ENCODE results near the gene TBC1D3B.

DNA sequence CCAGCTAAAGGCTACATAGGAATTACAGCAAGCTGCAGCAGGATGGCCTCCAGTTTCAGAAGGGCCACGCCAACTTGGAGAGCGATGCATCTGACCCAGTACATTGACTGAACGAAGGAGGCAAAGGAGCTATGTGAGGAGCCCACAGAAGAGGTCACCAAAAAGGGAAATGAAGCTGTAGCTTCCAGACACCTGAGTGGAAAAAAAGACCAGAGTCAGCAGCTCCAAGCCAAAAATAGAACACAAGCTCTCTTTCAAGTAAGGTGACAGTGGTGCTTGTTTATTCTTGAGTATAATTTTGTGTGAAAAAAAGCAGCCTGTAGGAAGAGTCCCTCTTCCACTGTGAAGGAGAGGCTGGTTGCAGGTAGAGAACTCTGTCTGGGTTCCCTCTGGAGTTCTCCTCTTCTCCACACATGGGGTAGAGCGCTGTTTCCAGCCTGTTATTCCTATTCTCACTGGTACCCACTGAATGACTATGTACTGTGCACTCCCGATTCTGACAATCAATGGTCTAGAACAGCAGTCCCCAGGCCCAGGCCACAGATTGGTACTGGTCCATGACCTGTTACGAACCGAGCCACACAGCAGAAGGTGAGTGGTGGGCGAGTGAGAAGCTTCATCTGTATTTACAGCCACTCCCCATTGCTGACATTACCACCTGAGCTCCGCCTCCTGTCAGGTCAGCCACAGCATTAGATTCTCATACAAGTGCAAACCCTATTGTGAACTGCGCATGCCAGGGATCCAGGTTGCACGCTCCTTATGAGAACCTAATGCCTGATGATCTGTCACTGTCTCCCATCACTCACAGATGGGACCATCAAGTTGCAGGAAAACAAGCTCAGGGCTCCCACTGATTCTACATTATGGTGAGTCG, 57.7 kb downstream of the TBC1D3B start:
- TF ChIP-seq, protein P1, sequence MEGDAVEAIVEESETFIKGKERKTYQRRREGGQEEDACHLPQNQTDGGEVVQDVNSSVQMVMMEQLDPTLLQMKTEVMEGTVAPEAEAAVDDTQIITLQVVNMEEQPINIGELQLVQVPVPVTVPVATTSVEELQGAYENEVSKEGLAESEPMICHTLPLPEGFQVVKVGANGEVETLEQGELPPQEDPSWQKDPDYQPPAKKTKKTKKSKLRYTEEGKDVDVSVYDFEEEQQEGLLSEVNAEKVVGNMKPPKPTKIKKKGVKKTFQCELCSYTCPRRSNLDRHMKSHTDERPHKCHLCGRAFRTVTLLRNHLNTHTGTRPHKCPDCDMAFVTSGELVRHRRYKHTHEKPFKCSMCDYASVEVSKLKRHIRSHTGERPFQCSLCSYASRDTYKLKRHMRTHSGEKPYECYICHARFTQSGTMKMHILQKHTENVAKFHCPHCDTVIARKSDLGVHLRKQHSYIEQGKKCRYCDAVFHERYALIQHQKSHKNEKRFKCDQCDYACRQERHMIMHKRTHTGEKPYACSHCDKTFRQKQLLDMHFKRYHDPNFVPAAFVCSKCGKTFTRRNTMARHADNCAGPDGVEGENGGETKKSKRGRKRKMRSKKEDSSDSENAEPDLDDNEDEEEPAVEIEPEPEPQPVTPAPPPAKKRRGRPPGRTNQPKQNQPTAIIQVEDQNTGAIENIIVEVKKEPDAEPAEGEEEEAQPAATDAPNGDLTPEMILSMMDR (IDR thresholded peaks at IDR 0.05; ENCODE audit: low read depth, low read length) = no peak
- TF ChIP-seq EZH2phosphoT487 (IDR thresholded peaks at IDR 0.05; ENCODE audit: low read depth) = no peak
